PFSK-1 (cell line): Measurements from ENCODE around the gene SPDYE4.

Source experiments
- FOXP2 ChIP-seq: optimal IDR thresholded peaks from 2 replicates; pipeline ENCODE3; 2011; ENCODE audit warnings: borderline replicate concordance, control low read depth, inconsistent platforms; ENCODE audit not compliant: insufficient read depth; ENCODE audit errors: extremely low read length, extremely low read depth
- POLR2AphosphoS5 ChIP-seq: IDR thresholded peaks from 2 replicates; pipeline ENCODE4 v1.6.1; 2012; ENCODE audit warnings: low read depth, mild to moderate bottlenecking, control low read depth, low read length, moderate library complexity
- REST ChIP-seq, 2 experiments: IDR thresholded peaks; 2 replicates each; pipeline versions ENCODE4 v1.6.1 to v1.8.0; 2011 to 2012; ENCODE audit warnings: low read depth in 2 of 2, low read length in 2 of 2, control low read depth in 1 of 2, inconsistent platforms in 1 of 2, mild to moderate bottlenecking in 1 of 2, moderate library complexity in 1 of 2; ENCODE audit not compliant: insufficient read depth in 1 of 2
- SIN3A ChIP-seq: IDR thresholded peaks from 2 replicates; pipeline ENCODE4 v1.6.1; 2012; ENCODE audit warnings: mild to moderate bottlenecking, low read length, moderate library complexity, borderline replicate concordance; ENCODE audit not compliant: insufficient read depth
- TAF1 ChIP-seq: IDR thresholded peaks from 2 replicates; pipeline ENCODE4 v1.6.1; 2012; ENCODE audit warnings: low read length, control low read depth, borderline replicate concordance; ENCODE audit not compliant: insufficient read depth

- no peak for TF ChIP-seq TAF1
- no peak for TF ChIP-seq POLR2AphosphoS5
- TF ChIP-seq REST (IDR thresholded peaks at IDR 0.05; ENCODE audit: insufficient read depth in 1 of 2, low read depth in 2 of 2, low read length in 2 of 2): no peak
- TF ChIP-seq FOXP2: no peak
- TF ChIP-seq SIN3A: no peak
These were observed 27.4 kb upstream of the SPDYE4 start for GRCh38 chr17:8785547-8786413.
